ENCODE measurements around the gene CMTM3. TPM values are rescaled to one million over a fixed set of nuclear protein-coding genes. Genes with fewer than 3 reads are reported as not detected.

CMTM3 gene
- total RNA-seq, 1 experiment from 2014 or later: 12.8 TPM

- TF ChIP-seq REST (IDR thresholded peaks at IDR 0.05; ENCODE audit: low read depth): no peak
- TF ChIP-seq JUND (IDR thresholded peaks at IDR 0.05): peak; percentile 87
- TF ChIP-seq EZH2 (IDR thresholded peaks at IDR 0.05): no peak
- no peak for TF ChIP-seq EZH2phosphoT487 (IDR thresholded peaks at IDR 0.05; ENCODE audit: borderline replicate concordance)
- no peak for TF ChIP-seq EGR1 (IDR thresholded peaks at IDR 0.05; ENCODE audit: low read depth)
- TF ChIP-seq ZBTB33 (IDR thresholded peaks at IDR 0.05; ENCODE audit: extremely low read depth, insufficient replicate concordance, low read length): no peak
- TF ChIP-seq ELF1 (IDR thresholded peaks at IDR 0.05; ENCODE audit: borderline replicate concordance, low read depth): no peak
- no peak for TF ChIP-seq YY1 (IDR thresholded peaks at IDR 0.05; ENCODE audit: extremely low read depth, insufficient replicate concordance, low read depth, low read length)
- TF ChIP-seq TCF7L2 (IDR thresholded peaks at IDR 0.05; ENCODE audit: borderline replicate concordance, extremely low read depth, insufficient read depth, insufficient read length): no peak
- TF ChIP-seq SIN3A (IDR thresholded peaks at IDR 0.05; ENCODE audit: low read depth): peak; percentile 63
- peak; percentile 53 for TF ChIP-seq POLR2AphosphoS5 (IDR thresholded peaks at IDR 0.05; ENCODE audit: low read depth, low read length)
These were observed 14.3 kb downstream of the CMTM3 start (continued) for GRCh38 chr16:66618588-66619375.

Data from HCT116 (cell line).